GM12865 (cell line): ENCODE results near the gene FER1L5.
"Not testable (repeated sequence)": the region's sequence is repeated elsewhere in the genome, so short reads cannot be mapped to it uniquely, and the experiment has no call there.

Experiments
- DNase-seq: peaks from one replicate; pipeline ENCODE4 v3.0.0; 2010; ENCODE audit warnings: low read depth
- H3K4me3 ChIP-seq: 2 replicates; pipeline ENCODE4 v1.5.1; 2011; ENCODE audit warnings: mild to moderate bottlenecking, low read depth, low read length, control low read depth
- TF ChIP-seq, protein P1 (sequence below): IDR thresholded peaks from 2 replicates; pipeline ENCODE4 v1.5.1; 2011; ENCODE audit warnings: low read length, control low read depth, low read depth, inconsistent platforms; ENCODE audit not compliant: insufficient read depth; ENCODE audit errors: missing control alignments

FER1L5 gene

DNA sequence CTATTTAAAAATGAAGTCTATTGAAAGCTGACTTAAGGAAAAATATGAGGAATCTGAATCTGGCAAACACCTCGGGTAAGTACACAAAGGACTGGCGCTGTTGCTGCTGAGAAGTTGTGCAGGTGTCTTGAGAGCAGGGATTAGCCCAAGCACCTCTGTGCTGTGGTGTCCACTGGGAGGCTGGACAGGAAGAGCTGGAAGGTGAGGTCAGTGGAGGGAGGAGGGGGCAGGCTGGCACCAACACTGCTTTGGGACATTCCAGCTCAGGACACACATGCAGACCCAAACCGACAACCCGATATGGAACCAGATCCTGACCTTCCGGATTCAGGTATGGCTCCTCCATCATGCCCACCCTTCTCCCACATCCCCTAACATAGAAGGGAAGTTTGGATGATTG is 20.6 kb downstream of the FER1L5 start:
- TF ChIP-seq, protein P1, sequence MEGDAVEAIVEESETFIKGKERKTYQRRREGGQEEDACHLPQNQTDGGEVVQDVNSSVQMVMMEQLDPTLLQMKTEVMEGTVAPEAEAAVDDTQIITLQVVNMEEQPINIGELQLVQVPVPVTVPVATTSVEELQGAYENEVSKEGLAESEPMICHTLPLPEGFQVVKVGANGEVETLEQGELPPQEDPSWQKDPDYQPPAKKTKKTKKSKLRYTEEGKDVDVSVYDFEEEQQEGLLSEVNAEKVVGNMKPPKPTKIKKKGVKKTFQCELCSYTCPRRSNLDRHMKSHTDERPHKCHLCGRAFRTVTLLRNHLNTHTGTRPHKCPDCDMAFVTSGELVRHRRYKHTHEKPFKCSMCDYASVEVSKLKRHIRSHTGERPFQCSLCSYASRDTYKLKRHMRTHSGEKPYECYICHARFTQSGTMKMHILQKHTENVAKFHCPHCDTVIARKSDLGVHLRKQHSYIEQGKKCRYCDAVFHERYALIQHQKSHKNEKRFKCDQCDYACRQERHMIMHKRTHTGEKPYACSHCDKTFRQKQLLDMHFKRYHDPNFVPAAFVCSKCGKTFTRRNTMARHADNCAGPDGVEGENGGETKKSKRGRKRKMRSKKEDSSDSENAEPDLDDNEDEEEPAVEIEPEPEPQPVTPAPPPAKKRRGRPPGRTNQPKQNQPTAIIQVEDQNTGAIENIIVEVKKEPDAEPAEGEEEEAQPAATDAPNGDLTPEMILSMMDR, result no peak

DNA sequence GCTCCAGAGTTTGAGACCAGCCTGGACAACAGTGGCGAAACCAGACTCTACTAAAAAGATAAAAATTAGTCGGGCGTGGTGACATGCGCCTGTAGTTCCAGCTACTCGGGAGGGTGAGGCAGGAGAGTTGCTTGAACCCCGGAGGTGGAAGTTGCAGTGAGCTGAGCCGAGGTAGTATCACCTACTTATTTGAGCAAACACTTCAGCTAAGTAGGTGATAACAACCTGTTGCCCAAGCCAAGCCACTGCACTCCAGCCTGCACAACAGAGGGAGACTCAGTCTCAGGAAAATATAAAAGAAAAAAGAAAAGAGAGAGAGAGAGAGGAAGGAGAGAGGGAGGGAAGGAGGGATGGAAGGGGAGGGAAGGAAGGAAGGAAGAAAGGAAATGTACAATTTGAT is 21.3 kb downstream of the FER1L5 start:
- TF ChIP-seq, protein P1, result no peak
- DNase-seq, result no peak
- no peak overlapping the region for H3K4me3 ChIP-seq

More for the DNA sequence above, 20.6 kb downstream of the FER1L5 start:
- H3K4me3 ChIP-seq, result no peak overlapping the region
- DNase-seq, result no peak

DNA sequence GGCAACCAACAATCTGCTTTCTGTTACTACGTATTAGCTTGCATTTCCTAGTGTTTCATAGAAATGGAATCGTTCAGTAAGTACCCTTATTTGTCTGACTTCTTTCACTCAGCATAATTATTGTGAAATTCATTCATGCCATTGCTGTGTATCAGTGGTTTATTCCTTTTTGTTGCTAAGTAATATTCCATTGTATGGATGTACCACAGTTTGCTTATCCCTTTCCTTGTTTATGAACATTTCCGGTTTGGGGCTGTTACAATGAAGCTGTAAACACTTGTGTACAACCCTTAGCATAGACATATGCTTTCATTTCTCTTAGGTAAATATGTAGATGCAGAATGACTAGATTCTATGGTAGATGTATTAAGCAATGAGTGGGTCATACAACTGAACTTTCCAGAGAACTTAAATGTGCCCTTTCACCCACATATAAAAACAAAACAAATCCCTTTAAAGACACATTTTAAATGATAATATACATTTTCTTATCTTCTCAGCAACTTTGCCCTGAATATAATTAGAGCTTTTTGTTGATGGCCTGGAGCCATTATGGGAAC is 21.9 kb downstream of the FER1L5 start:
- H3K4me3 ChIP-seq, result no peak overlapping the region
- TF ChIP-seq, protein P1, result no peak
- no peak for DNase-seq

DNA sequence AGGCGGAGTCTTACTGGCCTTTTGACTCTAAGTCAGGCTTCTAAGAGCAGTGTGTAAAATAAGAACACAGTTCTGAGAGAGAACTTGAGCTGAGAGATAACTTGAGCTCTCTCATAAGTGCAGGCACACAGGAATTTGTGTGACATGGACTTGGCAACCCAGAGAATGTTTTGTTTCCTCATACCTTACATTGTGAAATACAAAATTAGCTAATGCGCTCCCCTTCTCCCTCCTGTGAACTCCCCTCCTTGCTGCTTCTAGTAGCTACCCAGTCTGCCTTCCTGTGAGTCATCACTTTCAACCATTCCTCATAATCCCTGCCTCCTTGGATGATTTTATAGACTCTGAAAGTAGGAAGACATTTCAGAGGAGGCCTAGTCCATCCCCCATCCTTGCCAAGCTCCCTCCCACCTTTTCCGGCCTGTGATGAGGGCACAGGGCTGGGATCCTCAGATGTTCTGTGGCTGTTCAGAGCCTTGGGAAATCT is 22.6 kb downstream of the FER1L5 start:
- TF ChIP-seq, protein P1, result no peak
- H3K4me3 ChIP-seq, result no peak overlapping the region
- no peak for DNase-seq

DNA sequence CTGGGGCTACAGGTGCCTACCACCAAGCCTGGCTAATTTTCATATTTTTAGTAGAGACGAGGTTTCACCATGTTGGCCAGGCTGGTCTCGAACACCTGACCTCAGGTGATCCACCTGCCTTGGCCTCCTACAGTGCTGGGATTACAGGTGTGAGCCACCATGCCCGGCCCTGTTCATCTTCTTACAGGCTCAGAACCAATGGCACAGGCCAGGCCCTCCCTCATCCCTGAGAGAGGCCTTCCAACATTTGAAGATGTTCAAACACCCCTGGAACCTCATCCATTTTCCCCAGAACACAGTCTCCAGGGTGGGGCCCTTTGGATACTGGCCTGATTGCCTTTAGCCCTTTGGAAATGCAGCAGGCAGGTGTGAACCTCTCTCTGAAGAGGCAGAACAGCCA is 23.2 kb downstream of the FER1L5 start:
- H3K4me3 ChIP-seq, DNase-seq: not testable (repeated sequence)

DNA sequence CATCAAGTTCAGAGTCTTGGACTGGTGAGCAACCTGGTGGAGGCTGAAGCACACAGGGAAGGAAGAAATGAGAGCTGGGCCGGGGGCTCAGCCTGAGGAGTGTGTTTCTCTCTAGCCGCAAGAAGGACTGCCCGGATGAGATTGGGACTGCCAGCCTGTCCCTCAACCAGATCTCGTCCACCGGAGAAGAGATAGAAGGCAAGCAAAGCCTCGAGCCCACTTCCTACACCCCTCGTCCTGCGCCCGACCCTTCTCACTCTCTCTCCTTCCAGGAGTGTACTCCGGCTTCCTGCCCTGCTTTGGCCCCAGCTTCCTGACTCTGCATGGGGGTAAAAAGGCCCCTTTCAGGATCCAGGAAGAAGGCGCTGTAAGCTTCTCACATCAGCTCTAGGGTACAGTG is 26.2 kb downstream of the FER1L5 start:
- TF ChIP-seq, protein P1, result no peak
- no peak overlapping the region for H3K4me3 ChIP-seq
- no peak for DNase-seq

DNA sequence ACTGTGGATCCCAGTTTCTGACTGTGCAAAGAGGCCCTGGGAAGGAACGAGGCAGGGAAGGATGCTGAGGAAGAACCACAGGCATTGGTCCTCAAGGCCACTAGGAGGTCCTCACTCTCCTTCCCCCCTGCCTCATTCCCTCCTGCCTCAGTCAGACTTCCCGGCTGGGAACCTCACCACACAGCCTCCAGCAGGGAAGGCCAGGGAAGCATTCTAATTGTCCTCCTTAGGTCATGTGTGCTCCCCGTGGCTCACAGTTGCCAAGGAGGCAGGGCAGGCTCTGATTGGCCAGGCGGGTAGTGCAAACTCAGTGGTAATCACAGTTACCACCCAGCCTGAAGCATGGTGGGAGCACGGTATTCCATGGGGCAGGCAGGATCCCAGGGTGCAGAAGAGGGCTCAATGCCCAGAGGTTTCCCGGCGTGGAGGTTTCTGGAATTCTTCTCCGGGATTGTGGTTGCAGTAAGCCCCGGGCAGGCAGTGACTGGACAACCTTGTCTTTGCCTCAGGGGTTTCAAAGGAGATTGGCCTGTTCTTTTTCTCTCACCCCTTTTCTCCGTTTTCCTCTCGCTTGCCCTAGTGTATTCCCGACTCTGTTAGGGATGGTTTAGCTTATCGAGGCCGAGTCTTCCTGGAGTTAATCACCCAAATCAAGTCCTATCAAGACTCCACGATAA is 27.1 kb downstream of the FER1L5 start:
- DNase-seq, result no peak
- no peak overlapping the region for H3K4me3 ChIP-seq
- TF ChIP-seq, protein P1, result no peak
